Hypothalamus (tissue), 51 donors: ENCODE data around the gene RAB11FIP4.

ENCODE experiments used
- DNase-seq, 51 donors: peaks; one replicate each; lab custom pipeline; 2025; lab: John Stamatoyannopoulos, UW

The RAB11FIP4 gene

DNA sequence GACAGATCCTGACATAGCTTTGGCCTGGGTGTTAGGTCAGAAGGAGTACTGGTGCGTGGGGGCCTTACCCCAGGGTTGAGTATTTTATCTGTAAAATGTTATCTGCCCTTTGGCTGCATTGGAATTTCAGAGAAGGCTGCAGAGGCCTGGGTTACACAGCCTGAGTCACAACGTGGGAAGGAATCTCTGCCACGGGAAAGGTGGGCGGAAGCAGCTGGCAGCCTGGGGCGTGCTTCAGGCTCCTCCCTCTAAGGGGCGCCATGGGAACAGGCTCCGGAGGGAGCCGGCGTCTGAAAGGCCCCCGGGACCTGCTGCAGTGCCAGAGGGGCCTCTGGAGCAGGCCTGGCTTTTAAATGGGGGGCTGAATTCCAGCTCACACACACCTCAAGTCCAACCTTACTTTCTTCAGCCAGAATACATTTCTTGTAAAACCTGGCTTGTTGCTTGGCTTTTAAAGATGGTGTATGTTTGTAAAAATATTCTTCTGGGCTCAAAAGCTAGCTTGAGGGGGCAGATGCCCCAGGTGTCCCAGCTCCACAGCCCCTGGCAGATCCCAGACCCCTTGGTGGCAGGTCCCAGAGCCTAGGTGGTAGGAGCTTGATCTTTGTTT lies 142.2 kb downstream of the RAB11FIP4 start:
- DNase-seq: peak in 8 of 51 donors; percentile 5 to 70 (median 33)

DNA sequence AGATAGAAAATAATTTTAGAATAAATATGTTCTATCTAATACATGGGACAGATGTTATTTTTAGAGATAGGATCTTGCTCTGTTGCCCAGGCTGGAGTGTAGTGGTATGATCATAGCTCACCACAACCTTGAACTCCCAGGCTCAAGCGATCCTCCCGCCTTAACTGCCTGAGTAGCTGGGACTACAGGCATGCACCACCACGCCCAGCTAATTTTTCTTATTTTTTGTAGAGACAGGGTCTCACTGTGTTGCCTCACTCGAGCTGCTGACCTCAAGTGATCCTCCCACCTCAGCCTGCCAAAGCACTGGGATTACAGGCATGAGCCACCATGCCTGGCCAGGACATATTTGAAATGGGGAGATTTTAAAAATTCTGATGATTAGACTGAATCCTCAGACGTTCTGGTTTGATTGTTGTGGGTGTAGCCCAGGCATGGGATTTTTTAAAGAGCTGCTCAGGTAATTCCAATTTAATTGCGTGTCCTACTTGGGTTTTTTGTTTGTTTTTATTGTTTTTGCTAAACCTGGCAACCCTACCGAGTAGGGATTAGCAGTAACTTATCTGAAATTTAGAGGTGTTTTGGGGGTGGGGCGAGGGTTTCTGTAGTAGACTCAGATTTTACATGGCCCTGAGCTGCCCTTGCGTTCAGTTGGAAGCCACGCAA lies 142.9 kb downstream of the RAB11FIP4 start:
- DNase-seq: no peak

DNA sequence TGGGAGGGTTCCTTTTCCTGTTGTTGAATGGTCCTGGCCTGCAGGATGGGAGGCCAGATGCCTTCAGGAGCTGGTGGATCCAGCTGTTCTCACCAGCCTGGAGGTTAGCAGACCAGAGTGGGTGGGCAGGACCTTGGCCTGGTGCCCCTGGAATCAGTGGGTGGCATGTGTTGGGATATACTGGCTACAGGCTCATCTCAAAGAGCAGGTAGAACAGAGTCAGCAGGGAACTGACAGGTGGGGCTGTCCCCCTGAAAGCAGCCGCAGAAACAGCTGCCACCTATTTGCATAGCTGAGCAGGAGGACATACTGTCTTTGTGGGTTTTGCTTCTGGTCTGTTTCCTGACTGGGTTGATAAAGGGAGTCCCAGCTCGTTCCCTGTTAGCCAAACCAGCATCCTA lies 144.1 kb downstream of the RAB11FIP4 start:
- no peak for DNase-seq

DNA sequence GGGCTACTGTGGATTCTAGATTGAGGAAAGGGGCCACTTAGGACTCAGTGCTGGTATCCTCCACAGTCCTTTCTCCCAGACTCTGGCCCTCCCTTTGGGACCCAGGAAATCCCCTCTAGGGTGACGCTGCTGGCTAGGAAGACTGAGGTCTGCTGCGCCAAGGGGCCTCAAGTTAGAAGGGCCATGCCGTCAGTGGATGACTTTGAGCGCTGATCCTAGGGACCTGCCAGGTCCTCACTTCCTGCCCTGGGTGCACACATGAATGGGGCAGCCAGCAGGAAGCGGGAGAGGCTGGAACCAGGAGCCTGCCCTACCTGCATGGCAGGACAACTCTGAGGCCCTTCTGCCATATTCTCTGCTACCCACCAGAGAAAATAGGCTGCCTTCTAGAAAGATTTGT lies 145.0 kb downstream of the RAB11FIP4 start:
- no peak for DNase-seq

DNA sequence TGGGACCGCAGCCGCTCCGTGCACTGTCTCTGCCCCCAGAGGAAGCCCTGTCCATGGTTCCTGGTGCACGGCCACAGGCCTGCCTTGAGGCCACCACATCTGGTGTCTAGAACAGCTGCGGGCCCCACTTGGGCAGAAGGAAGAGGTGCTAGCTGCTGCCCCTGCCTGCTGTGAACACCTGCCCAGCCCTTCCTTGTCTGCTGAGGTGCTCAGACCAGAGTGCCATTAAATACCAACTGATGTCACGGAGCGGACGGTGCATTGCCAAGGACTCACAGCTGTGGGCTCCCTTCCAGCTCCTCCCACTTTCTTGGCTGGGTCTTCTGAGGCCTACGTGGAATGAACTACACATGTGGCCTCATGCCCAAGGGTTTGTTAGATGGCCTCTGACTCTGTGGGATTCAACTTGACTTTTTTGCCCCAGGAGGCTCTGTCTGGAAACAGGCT lies 146.1 kb downstream of the RAB11FIP4 start:
- no peak for DNase-seq

DNA sequence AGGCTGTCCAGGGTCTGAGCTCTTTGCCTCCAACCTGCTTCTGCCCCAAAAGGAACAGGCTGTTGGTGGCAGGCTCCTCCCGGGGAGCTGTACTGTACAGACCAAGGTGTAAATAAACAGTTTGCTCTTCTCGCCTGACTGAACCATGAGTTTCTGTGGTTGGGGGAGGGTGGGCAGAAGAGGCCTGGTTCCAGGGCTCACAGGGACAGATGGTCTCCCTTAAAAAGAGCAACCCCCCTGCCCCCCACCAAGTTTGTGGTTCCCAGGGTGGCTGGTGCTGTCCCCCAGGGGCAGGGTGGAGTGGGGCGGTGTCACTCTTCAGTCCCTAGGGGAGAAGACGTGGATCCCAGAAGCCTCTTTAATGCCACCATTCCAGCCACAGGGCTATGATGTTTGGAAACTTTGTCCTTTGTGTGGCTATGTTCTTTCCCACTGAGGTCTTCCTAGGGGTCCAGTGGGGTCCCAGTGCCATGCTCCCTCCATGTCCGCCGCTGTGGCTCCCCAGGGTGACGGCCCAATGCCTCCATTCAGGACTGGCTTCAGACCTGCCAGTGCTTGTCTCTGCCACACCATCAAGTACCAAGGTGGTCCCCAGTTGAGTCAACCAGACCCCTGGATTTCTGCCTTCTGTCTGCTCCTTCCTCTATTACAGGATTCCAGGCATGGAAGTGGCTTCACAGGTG lies 146.7 kb downstream of the RAB11FIP4 start:
- no peak for DNase-seq

DNA sequence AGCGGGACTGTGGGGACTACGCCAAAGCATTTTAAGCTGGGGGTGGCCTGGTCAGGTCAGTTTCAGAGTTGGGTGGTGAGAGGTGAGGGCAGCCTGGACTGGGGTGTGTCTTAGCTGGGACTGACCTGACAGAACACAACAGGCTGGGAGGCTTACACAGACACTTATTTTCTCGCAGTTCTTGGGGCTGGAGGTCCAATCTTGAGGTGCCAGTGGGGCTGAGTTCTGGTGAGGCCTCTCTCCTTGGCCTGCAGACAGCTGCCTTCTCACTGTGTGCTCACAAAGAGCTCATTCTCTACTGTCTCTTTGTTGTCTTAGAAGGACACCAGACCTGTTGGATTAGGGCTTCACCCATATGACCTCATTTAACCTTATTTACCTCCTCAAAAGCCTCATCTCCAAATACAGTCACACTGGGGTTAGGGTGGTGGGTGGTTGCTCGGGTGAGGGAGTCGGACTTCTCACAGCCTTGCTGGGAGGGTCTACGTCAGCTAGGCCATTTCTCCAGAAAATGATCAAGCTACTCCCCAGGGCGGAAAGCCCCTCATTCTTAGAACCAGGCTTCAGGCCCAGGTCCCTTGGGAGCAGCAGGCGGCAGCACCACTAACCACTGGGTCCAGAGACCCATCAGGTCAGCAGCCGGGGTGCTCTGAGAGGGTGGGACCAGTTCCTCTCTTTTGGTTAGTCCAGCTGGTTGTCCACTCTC lies 149.3 kb downstream of the RAB11FIP4 start:
- DNase-seq: no peak

DNA sequence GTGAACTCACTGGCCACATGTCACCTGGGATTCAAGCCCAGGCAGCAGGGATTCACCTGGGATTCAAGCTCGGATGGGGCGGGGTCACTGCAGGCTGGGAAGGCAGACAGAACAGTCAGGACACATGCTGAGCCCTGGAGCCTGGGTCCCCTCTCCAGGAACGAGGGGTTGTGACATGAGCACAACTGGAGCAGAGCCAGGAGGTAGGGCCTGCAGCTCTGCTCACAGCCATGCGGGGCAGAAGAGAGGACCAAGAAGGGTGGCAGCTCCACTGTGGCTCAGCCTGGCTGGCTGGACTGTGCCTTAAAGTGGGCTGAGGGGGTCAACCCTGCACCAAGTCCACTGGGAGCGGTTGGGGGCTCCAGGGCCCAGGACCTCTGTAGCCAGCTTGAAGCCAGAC lies 150.1 kb downstream of the RAB11FIP4 start:
- DNase-seq: no peak

DNA sequence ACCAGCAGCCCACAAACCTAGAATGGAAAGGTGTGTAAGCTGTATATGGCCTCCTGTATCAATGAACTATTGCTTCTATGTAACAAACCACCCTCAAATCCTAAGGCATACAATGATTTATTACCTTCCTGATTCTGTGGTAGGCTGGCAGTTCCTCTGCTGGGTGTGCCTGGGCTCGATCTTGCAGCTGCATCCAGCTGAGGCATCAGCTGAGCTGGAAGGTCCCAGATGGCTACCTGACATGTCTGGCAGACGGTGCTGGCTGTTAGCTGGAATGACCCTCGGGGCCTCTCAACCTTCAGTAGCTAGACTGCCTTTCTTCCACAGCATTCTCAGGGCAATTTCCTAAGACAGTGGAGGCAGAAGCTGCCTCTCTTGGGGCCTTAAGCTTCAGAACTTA lies 152.7 kb downstream of the RAB11FIP4 start:
- no peak for DNase-seq

DNA sequence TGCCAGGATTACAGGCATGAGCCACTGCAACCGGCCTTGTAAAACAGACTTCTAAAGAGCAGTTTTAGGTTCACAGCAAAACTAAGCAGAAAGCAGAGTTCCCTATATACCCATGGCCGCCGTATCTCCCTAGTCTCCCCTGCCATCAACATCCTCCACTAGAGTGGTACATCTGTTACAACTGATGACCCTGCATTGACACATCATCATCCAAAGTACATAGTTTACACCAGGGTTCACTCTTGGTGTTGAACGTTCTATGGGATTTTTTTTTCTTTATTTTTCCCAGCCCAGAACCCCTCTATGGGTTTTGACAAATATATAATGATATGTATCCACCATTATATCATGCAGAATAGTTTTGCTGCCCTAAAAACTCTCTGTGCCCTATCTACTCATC lies 155.2 kb downstream of the RAB11FIP4 start:
- DNase-seq: no peak

DNA sequence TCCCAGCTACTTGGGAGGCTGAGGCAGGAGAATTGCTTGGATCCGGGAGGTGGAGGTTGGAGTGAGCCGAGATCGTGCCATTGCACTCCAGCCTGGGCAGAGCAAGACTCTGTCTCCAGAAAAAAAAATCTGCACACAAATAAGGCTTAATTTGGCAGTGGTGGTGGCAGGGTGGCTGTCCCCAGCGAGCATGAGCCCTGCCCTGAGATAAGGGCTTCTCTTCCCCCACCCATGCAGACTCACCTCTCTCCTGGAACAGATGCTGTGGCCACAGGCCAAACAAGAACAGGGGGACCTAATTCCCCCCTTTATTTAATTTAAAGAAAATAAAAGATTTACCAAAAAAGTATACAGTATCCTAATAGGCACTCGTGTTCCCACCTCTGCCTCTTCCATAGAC lies 157.2 kb downstream of the RAB11FIP4 start:
- peak in 1 of 51 donors; percentile 14 for DNase-seq

DNA sequence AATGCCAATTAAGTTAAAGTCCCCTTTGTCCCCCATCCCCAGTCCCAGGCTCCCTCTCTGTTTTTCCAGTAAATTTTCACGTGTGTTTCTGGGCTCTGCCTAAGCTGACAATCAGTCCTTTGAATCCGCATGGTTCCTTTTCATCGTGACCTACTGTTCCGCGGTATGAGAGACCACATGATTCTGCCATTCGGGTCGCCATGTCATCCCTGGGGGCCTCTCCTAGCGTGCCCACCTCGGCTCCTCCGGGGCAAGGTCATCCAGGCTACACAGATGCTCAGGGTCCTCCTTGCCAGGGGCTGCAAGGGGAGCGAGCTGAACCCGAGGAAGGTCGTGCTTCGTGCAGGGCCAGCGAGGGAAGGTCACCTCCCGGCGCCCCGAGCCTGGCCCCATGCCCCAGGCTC lies 157.6 kb downstream of the RAB11FIP4 start:
- DNase-seq: peak in 17 of 51 donors; percentile 14 to 80 (median 52)

DNA sequence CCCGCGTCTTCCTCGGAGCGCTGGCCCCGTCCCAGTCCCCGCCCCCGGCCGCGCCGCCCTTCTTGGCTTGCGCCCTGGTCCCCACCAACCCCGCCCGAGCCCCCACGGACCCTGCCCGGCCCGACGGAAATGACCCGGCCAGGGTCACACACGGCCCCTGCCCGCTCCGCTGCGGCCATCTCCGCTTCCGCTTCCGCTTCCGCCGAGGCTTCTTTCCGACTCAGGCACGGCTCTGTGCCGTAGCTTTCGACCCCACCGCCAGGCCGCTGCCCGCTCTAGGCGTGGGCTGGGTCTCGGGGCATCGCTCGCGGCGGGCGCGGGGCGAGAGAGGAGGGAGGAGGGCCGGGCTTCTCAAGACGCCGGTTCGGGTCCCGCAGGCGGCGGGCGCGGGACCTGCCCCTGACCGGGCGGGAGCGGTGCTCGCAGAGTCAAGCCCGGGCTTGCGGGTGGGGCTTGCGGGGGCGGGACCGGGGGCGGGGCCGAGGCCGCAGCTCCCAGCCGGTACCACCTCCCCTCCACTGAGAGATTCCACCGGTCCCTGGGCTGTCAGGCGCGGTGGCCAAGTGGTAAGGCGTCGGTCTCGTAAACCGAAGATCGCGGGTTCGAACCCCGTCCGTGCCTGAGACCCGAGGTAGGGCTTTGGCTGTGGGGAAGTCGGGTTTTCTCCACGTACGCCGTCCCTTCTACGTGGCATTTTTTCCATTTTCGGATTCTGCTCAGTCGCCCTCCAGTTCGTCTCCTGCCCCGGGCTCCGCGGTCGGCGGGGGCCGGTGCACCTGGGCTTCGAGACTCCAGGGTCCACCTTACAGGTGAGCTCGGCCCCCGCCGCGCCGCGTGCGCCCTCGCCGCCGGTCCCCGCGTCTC lies 158.3 kb downstream of the RAB11FIP4 start:
- peak; percentile 47 to 95 (median 86) for DNase-seq

DNA sequence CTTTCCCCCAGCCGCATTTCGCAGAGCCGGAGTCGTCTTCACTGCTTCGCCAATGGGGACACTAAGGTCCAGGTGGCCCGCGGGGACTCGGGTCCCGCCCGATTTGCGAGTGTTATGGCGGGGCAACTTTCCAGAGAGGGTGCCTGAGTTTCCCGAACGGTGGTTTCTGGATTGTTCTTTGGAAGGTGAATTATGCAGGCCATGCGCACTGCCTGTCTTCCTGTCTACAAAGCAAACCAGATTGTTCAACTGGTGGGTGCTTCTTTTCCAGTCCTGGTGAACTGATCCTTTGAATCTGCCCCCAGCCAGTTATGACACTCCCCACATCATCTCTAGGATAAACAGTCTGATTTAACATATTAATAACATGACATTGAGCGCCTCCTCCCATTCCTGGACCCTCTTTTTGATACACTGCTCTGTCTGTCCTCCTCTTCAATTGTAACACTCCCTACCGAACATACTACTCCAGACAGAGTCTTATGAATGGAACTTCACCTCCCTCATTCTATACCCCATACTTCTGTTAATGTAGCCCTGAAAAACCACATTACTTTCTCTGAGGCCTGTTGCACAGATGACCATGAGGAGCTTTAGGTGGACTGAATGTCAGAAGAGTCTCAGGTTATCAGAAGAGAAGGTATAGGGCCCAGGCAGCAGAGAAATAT lies 159.0 kb downstream of the RAB11FIP4 start:
- DNase-seq: peak in 6 of 51 donors; percentile 42 to 68 (median 50)

DNA sequence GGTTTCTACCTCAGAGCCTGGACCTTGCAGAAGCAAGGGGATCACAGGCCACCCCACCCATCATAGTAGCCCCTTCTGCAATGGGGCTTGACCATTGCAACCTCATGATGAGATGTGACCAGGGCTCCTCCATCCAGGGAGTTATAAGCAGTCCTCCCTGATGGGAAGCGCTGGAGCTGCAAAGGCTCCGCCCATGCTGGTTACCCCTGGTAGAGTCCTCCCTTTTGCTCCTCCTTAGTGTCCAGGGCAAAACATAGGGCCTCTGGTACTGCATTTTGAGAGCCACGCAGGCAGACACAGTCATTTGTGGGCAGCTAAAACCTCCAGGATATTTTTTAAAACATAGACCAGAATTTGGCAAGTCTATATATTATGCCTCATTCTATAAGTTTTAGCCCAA lies 161.1 kb downstream of the RAB11FIP4 start:
- DNase-seq: no peak

DNA sequence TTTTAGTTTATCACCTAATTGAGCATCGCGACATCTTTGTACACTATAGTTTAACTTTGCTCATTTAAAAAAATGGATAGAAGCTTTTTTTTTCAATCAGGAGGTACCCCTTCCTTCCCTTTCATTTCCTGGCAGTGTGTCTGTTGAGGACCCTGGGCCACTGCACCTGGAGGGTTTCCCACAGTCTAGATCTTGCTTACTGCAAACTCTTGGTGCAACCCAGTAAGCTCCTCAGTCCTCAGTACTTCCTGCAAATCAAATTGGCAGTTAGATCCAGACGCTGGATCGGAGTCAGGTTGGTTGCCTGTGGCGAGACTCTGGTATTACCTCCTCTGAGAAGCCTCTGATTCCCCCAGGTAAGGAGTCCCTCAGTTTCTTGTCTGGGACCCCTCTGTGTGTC lies 162.0 kb downstream of the RAB11FIP4 start:
- no peak for DNase-seq

DNA sequence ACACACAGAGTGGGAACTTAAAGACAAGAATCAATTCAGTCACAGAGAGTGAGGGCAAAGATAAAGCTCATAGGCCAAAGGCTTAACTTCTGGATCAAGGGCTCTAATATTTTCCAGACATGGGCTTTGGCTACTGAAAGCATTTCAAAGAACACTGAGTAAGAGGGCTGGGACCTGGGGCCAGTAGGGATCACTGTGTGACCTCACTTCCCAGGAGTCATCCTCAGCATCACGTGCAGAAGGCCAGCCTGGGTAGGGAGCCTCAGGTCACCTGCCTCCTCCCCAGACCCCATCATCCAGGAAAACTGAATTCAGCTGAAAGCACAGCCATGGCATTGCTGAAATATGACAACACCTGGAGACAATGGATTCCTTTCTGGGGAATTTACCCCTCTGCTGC lies 163.5 kb downstream of the RAB11FIP4 start:
- DNase-seq: no peak

DNA sequence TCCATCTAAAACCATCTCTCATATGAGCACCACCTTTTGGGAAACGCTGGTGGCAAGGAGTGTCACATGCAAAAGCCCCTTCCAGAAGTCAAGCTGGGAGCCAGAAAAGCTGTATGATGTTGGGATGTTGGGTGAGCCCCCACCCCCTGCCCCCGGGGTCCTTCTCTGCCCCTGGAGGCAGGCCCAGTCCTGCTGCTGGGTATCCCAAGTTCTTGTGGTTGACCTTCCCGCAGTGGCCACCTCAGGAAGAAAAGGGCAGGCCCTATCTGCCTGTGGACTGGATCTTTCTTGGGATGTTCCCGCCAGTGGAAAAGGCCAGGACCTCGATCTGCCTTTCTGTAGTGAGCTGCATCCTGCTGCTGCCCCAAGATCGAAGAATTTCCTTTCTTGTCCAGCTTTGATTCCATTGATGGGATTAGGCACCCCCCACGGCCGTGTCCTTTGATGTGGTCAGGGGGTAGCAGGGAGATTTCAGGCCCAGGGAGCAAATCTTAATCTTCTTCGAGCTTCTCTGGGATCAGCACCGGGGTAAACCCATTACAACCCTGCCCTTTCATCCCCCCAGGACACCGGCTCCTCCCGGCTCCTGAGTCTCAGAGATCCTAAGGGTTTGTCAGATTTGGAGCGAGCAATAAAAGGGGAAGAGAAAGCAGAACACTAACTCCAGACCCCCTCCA lies 165.6 kb downstream of the RAB11FIP4 start:
- no peak for DNase-seq
